NCI-H524 treated with DMSO at 0.1 percent for 48 hours (cell line): Measurements from ENCODE around the gene SPANXB1.
A peak's percentile ranks its signal among the peaks of the same experiment; 100 is the strongest.
"Not testable (repeated sequence)": the region's sequence is repeated elsewhere in the genome, so short reads cannot be mapped to it uniquely, and the experiment has no call there.

Experiments
- DNase-seq: peaks from one replicate; lab custom pipeline; 2025; lab: John Stamatoyannopoulos, UW

The SPANXB1 gene, protein sequence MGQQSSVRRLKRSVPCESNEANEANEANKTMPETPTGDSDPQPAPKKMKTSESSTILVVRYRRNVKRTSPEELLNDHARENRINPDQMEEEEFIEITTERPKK

DNA sequence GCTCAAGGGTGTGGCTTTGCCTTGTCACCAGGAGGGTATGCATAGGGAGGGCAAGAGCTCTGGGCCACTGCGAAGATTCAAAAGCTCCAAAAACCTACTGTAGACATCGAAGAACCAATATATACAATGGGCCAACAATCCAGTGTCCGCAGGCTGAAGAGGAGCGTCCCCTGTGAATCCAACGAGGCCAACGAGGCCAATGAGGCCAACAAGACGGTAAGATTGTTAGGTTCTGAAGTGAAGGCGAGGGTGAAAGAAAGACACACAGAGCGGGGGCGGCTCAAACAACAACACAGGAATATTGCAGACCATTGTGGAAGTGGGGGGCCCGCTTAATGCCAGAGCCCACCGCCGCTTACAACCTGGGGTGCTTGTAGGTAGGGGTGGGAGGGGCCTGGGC, at the start of gene SPANXB1:
TSS of gene SPANXB1 (plus strand) at position 27 of the 400 bp plus-strand sequence. CDS start at position 127, 100 bp downstream.
- DNase-seq: not testable (repeated sequence)

DNA sequence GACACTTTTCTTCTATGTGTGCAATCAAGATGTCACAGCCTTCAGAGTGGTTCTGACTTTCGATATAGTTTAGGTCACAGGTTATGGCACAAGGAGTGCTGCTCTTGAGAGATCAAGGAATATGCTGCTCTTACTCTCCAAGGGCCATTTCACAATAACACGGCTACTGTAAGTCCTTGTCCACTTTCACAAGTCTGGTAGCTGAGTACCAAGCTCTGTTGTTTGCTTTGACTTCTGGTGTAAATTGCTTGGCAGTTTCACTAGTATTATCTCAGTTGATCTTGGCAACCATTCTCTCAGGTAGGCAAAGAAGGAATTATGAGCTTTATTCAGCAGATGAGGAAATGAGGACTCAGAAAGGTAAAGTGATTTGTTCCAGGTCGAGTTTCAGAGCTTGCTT, 35.4 kb upstream of the SPANXB1 start:
- no peak for DNase-seq

DNA sequence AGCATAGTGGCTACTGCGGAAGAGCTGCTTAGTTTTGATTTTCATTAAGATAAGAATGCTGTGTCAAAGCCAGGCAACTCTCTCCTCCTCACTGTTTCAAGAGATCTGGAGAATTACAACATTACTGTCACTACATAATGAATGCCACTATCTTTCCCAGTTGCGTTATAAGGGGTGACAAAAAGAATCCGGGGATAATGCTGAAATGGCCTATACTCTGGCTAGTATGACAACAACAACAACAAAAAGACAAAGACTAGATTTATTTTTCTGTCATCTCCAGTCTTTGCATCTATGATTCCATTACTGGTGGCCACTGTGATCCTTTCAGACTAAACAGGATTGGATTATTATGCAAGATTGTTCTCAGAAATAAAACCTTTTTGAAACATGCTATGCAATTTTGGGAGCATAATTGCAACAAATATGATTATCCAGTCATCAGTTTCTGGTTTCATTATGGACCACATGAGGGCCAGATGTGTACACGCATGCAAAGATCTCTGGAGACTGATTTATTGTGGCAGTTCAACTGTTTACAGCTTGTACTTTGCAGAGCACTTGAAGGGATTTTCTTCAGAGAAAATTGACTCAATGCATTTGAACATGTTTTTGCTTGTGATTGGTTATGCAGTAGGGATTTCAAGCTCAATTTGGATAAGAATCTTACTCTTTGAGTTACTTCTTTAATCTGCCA, 31.1 kb upstream of the SPANXB1 start:
- peak; percentile 16 for DNase-seq

DNA sequence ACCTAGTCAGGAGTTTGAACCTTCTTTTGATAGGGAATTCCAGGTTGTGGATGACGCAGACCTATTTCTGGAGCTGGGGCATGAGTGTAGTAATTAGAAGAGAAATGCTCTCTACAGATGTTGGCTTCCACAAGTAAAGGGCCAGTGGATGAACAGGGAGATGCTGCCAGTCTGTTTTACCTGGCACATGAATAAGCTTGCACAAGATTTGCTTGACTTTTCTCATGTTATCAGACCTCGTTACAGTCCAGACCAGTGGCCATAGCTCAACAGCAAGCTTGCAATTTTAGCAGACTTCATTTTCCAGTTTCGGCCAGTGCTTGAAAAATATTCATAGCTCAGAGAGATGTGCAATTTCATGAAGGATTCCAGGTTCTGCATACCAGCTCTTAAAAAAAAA, 26.9 kb upstream of the SPANXB1 start:
- DNase-seq: no peak

DNA sequence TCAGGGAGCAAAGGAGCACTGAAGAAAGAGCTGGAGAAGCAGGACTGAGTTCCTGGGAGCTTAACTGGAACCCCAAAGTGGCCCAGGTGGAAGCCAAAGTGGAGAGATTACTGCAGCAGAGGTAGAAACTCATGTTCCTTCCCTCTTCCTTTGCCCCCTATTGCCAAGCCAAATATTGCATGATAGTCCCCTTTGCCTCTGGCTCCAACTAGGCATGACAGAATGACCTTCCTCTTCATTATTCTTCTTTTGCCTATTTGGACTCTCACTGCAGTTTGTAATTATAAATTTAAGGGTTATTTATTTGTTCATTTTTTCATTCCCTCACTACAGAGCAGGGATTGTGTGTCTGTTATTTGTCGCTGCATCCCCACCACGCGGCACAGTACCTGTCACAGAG, 22.1 kb upstream of the SPANXB1 start:
- no peak for DNase-seq

DNA sequence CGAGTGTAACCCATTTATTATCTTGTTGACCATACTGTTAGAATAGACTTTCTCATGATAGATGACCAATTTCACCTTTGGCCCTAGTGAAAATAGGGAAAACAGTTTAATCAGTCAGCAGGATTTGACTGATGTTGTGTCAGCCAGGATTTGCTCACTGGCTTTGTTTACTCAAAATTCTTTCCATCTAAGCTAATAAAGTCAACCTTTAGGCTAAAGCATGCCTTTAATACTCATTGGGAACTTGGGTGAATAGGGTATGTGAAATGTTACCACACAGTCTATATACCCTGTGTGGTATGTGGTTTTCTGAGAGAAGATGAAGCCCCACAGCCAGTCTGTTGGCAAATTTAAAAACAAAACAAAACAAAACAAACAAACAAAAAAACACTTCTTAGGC, 18.7 kb upstream of the SPANXB1 start:
- DNase-seq: no peak

DNA sequence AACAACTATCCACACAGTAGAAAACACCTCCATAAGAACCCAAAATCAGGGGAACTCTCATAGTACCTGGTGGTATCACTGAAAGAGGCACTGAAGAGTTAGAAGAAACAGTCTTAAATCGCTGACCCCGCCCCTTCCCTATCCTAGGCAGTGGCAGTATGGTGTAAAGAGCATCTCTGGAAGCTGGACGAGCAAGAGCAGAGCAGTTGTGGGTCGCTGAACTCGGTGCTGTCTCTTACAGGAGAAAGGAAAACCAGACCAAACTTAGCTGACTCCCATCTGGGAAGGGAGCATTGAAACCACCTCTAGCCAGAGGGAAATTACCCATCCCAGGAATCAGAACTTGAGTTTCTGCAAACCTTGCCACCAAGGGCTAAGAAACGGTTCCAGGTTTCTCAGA, 2.8 kb downstream of the SPANXB1 start:
- DNase-seq: not testable (repeated sequence)

DNA sequence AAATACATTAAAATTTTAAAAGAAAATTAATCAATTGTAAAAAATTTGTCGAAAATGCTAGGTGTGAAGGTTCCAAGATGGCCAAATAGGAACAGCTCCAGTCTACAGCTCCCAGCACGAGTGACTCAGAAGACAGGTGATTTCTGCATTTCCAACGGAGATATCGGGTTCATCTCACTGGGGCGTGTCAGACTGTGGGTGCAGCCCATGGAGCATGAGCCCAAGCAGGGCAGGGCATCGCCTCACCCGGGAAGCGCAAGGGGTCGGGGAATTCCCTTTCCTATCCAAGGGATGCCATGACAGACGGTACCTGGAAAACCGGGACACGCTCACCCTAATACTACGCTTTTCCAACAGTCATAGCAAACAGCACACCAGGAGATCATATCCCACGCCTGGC, 41.9 kb downstream of the SPANXB1 start:
- not testable (repeated sequence) for DNase-seq

DNA sequence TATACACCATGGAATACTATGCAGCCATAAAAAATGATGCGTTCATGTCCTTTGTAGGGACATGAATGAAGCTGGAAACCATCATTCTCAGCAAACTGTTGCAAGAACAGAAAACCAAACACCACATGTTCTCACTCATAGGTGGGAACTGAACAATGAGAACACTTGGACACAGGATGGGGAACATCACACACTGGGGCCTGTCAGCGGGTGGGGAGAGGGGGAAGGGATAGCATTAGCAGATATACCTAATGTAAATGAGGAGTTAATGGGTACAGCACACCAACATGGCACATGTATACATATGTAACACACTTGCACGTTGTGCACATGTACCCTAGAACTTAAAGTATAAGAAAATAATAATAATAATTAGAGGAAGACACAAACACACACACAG, 47.5 kb downstream of the SPANXB1 start:
- not testable (repeated sequence) for DNase-seq

DNA sequence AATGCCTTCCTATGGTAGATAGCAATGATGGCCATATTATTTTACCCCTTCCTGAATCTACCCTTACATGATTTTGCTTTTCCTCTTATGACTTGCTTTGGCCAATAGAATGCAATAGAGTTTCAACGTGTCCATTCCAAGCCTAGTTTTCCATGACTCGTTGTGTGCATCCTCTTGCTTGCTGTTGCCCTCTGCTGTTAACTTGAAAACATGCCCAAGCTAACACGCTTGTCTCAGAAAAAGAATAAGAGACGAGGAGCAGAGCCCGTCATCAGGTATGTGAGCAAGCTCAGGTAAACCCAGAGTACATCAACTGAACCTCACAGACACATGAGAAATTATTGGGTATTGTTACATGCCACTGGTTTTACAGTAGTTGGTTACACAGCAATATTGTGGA, 49.7 kb downstream of the SPANXB1 start:
- not testable (repeated sequence) for DNase-seq
